Pancreas (tissue), 10 donors: Measurements from ENCODE around the gene SOX18. TPM values are rescaled to one million over a fixed set of nuclear protein-coding genes. Genes with fewer than 3 reads are reported as not detected.

Experiments
- ATAC-seq, 4 donors: fragments of 200-7000 bp; cut with Tn5 transposase; one replicate each; pipeline versions ENCODE4 v1.8.0 to v1.9.1; 2020; ENCODE audit warnings: mild to moderate bottlenecking in 4 of 4, moderate library complexity in 4 of 4
- DNase-seq, 6 donors: peaks; one replicate each; pipeline ENCODE4 v3.0.0-alpha.2; 2020
- FAIRE-seq: peaks from 2 replicates; lab custom pipeline; 2012; peaks lifted over from hg19 to GRCh38; lab: Jason Lieb, UNC
- H3K27ac ChIP-seq, 4 donors: fragments of 200-600 bp; sonication (generic); 1 replicate in 3 of 4; 2 replicates in 1 of 4; pipeline versions ENCODE4 v1.5.0 to v1.8.0; 2020
- H3K27me3 ChIP-seq, 4 donors: fragments of 200-600 bp; one replicate each; pipeline ENCODE4 v1.8.0; 2021
- H3K36me3 ChIP-seq, 3 donors: fragments of 200-600 bp; sonication (generic) in 1 of 3; one replicate each; pipeline versions ENCODE4 v1.5.0 to v1.8.0; 2020 to 2021
- H3K4me1 ChIP-seq, 3 donors: fragments of 200-600 bp; one replicate each; pipeline ENCODE4 v1.8.0; 2021
- H3K4me3 ChIP-seq, 4 donors: fragments of 200-600 bp; sonication (generic) in 2 of 4; one replicate each; pipeline versions ENCODE4 v1.5.0 to v1.8.0; 2020 to 2021
- H3K9me3 ChIP-seq, 4 donors: fragments of 200-600 bp; one replicate each; pipeline ENCODE4 v1.8.0; 2021
- CTCF ChIP-seq, 4 donors: fragments of 200-600 bp; sonication (generic) in 3 of 4; IDR thresholded peaks; one replicate each; pipeline versions ENCODE4 v1.5.0 to v1.8.0; 2021; ENCODE audit warnings: antibody characterized with exemption in 4 of 4
- WGBS, 2 donors: extraction: QIAGEN DNeasy Blood & Tissue Kit; methylation state at CpG; one replicate each; pipeline ENCODE4 v1.1.7; 2013; 5-methylcytosine and 5-hydroxymethylcytosine counted together
- intact Hi-C, 3 donors: fragments of 100-400 bp; cut with DNase I; formaldehyde crosslinking; loops; one replicate each; pipeline versions ENCODE4 v1.11.1 to v1.14.2; 2022
- polyA plus RNA-seq, 2 donors: library from polyadenylated mRNA; stranded (reverse); fragments of 200-250 nt; gene quantifications; one replicate each; pipeline ENCODE4 v1.2.3, GENCODE V29; 2013
- total RNA-seq, 6 donors: library from RNA; stranded (reverse); fragmentation: NEBNext Ultra II Directional in 4 of 6; extraction: Animal tissue kit (Norgen Biotek cat#: 25700) in 4 of 6; gene quantifications; one replicate each; pipeline versions ENCODE4 v1.2.1 to v1.2.4, GENCODE V29; 2021 to 2023
- donor health status: healthy with polysubstance abuse.
- donor health status: DM: no; HTN: no; CAD: no; lungs with moderate emphysema.
- donor health status: DM: no; HTN: no; CAD: no.
- donor health status: control.
- donor health status: control.
- donor health status: Bipolar disorder and iron deficiency.
- donor health status: DM: yes; HTN: yes; CAD: no.
- donor health status: DM: no; HTN: no; CAD: no.
- donor health status: DM: no; HTN: no; CAD: no.
- donor health status: DM: yes; HTN: yes; CAD: no.

SOX18 gene
- total and polyA plus RNA-seq, 8 donors: 3.7 to 9.1 (median 6.0) TPM

- FAIRE-seq: no peak
- intact Hi-C loops: no loop called here
- Histone ChIP-seq H3K4me1 (peaks cover 0 to 10% (median 6%) of the 10 kb centered on the region in 3 donors), H3K27ac (no peak overlapping the region), H3K27me3 (no peaks in the 10 kb centered on the region), H3K9me3 (no peaks in the 10 kb centered on the region), H3K36me3 (no peaks in the 10 kb centered on the region), H3K4me3 (no peak overlapping the region)
- no peak for TF ChIP-seq CTCF (IDR thresholded peaks at IDR 0.05)
- WGBS, 2 donors: 91 to 93% methylated on average over 28 of the region's 28 CpGs
- no peak for ATAC-seq
- no peak for DNase-seq
Observed at GRCh38 chr20:64074184-64074789, 24.8 kb upstream of the SOX18 start.

- TF ChIP-seq CTCF (IDR thresholded peaks at IDR 0.05): no peak
- no peak for ATAC-seq
- no peak overlapping the region for H3K27ac ChIP-seq
- no peak overlapping the region for H3K4me3 ChIP-seq
- 91 to 95% methylated on average over 33 to 37 of the region's 37 CpGs for WGBS, 2 donors
- H3K36me3 ChIP-seq: no peaks in the 10 kb centered on the region
- intact Hi-C loops: no loop called here
- no peak for DNase-seq
- no peaks in the 10 kb centered on the region for H3K27me3 ChIP-seq
- no peaks in the 10 kb centered on the region for H3K9me3 ChIP-seq
- H3K4me1 ChIP-seq: peaks cover 0 to 4% (median 0%) of the 10 kb centered on the region in 3 donors
- no peak for FAIRE-seq
Observed at GRCh38 chr20:64073476-64074183, 24.2 kb upstream of the SOX18 start.

- H3K4me1 ChIP-seq: no peaks in the 10 kb centered on the region
- intact Hi-C loops: no loop called here
- ATAC-seq (no peak), FAIRE-seq (no peak), DNase-seq (no peak)
- TF ChIP-seq CTCF (IDR thresholded peaks at IDR 0.05): no peak
- 79 to 81% methylated on average over 14 of the region's 14 CpGs for WGBS, 2 donors
- no peaks in the 10 kb centered on the region for H3K27me3 ChIP-seq
- no peak overlapping the region for H3K4me3 ChIP-seq
- no peaks in the 10 kb centered on the region for H3K36me3 ChIP-seq
- H3K27ac ChIP-seq: no peak overlapping the region
- H3K9me3 ChIP-seq: no peaks in the 10 kb centered on the region
Observed at GRCh38 chr20:64072498-64073063, 23.1 kb upstream of the SOX18 start.

DNA sequence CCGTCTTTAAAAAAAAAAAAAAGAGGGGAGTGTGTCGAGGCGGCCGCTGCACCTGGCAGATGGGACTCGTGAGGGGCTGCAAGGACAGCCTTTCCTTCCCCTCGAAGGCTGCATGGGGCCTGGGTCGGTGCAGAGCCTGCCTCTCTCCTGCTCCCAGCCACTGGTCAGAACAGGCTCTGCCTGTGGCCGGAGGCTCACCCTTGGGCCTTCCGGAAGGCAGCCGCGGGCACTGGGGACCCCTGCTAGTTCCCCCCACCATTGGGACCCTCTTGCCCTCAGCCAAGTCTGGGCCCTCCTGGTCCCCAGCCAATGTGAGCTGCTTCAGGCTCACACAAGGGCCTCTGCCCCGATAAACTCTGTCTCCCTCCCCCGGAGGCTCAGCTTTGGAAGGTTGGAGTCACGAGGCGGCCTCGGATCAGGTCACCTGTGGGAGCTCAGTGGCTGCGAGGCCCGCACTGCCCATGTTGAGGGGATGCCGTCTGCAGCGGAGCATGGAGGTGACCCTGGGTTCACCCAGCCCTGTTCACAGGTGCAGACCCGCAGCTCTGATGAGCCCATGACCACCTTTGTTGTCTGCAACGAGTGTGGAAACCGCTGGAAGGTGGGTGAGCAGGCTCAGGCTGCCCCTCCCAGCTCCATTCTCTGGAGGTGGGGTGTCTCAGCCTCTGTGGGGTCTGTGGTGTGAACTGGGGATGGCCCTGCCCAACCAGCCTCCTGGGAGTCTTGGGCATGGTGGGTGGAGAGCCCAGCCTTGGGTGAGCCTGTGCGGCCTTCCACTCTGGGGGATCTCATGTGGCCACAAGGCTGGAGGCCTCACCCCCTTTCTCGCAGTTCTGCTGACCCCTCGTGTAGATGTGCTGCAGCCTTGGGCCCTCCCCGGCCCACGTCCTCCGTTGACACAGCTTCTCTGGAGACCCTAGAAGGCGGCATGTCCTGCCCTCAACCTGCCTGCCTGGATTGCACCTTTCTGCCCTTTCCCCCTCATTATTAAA lies 22.2 kb upstream of the SOX18 start:
- no peak for DNase-seq
- WGBS, 2 donors: 85% methylated on average over 30 of the region's 30 CpGs
- H3K4me3 ChIP-seq: no peak overlapping the region
- H3K9me3 ChIP-seq: no peaks in the 10 kb centered on the region
- no peak for TF ChIP-seq CTCF (IDR thresholded peaks at IDR 0.05)
- H3K4me1 ChIP-seq: no peaks in the 10 kb centered on the region
- H3K36me3 ChIP-seq: no peaks in the 10 kb centered on the region
- H3K27ac ChIP-seq: no peak overlapping the region
- intact Hi-C loops: no loop called here
- no peaks in the 10 kb centered on the region for H3K27me3 ChIP-seq
- no peak for ATAC-seq
- FAIRE-seq: no peak
